Measurements from ENCODE around the gene SPATA2. TPM values are rescaled to one million over a fixed set of nuclear protein-coding genes. Genes with fewer than 3 reads are reported as not detected.

The SPATA2 gene
- total RNA-seq, 1 experiment from 2014 or later: 6.6 TPM

- no peak overlapping the region for H2AFZ ChIP-seq (ENCODE audit: low read depth, low read length, poor library complexity, severe bottlenecking)
- ChIA-PET POLR2A (no interaction called here), CTCF (interaction anchor here (1.3 kb wide), 1 partner anchor 281 kb away, joined by 3 read pairs; no protein-coding TSS in a partner anchor), RAD21 (ENCODE audit: low non-redundant PET in 1 of 2, low total read pairs in 2 of 2, uncharacterized antibody in 2 of 2, unreplicated experiment in 2 of 2) (interaction anchor here in 1 of 2 experiments (0.7 kb wide), 1 partner anchor 19 kb away, joined by 3 read pairs; no protein-coding TSS in a partner anchor)
- H3K4me3 ChIP-seq (replicated peaks in 1 of 2; ENCODE audit: low read depth in 1 of 2, low read length in 2 of 2): no peak overlapping the region
- intact Hi-C loops (cut with micrococcal nuclease): no loop called here
- BruUV-seq (replicated peaks): no TSS peak
- no peak overlapping the region for H3K27ac ChIP-seq (ENCODE audit: low read depth, low read length)
- H3K4me2 ChIP-seq (ENCODE audit: low read length): no peak overlapping the region
- no peaks in the 10 kb centered on the region for H3K36me3 ChIP-seq (ENCODE audit: control insufficient read depth in 1 of 2, insufficient read depth in 2 of 2, low read length in 2 of 2)
- H3K9ac ChIP-seq (ENCODE audit: low read length): no peak overlapping the region
- H3K27me3 ChIP-seq (ENCODE audit: insufficient read depth, low read length): no peaks in the 10 kb centered on the region
- no peak for ATAC-seq
- H3K4me1 ChIP-seq (ENCODE audit: control insufficient read depth in 1 of 2, insufficient read depth in 2 of 2, low read length in 2 of 2): peaks cover 0 to 5% of the 10 kb centered on the region in 2 experiments; a peak in 1 of 4 replicates
- no peaks in the 10 kb centered on the region for H3K9me2 ChIP-seq (ENCODE audit: insufficient read depth)
- no peak for TF ChIP-seq YY1 (IDR thresholded peaks at IDR 0.05; ENCODE audit: extremely low read depth, insufficient replicate concordance, low read depth, low read length)
- no peak for TF ChIP-seq ZFX (IDR thresholded peaks at IDR 0.05)
- TF ChIP-seq CEBPB (IDR thresholded peaks at IDR 0.05; ENCODE audit: low read depth): no peak
- no peak for TF ChIP-seq EZH2 (IDR thresholded peaks at IDR 0.05)
- TF ChIP-seq POLR2AphosphoS5 (IDR thresholded peaks at IDR 0.05; ENCODE audit: low read depth, low read length): no peak
- no peak for TF ChIP-seq JUND (IDR thresholded peaks at IDR 0.05)
- no peak for TF ChIP-seq ZNF274 (IDR thresholded peaks at IDR 0.05; ENCODE audit: low read depth, low read length)
- TF ChIP-seq SIN3A (IDR thresholded peaks at IDR 0.05; ENCODE audit: low read depth): no peak
- TF ChIP-seq REST (IDR thresholded peaks at IDR 0.05; ENCODE audit: low read depth): no peak
- TF ChIP-seq EZH2phosphoT487 (IDR thresholded peaks at IDR 0.05; ENCODE audit: borderline replicate concordance): no peak
- TF ChIP-seq SRF (IDR thresholded peaks at IDR 0.05; ENCODE audit: low read depth): no peak
- no peak for TF ChIP-seq EGR1 (IDR thresholded peaks at IDR 0.05; ENCODE audit: low read depth)
- DNase-seq (ENCODE audit: low read depth, low spot score): no peak
- no peaks in the 10 kb centered on the region for H4K20me1 ChIP-seq (ENCODE audit: insufficient read depth)
- no peaks in the 10 kb centered on the region for H3K79me2 ChIP-seq (ENCODE audit: insufficient read depth, low read length)
- no peaks in the 10 kb centered on the region for H3K9me3 ChIP-seq (ENCODE audit: control insufficient read depth in 1 of 2, insufficient read depth in 1 of 2, low read depth in 1 of 2, low read length in 2 of 2)
Measured at GRCh38 chr20:49891476-49892110, 23.7 kb downstream of the SPATA2 start.
